Upper lobe of left lung (tissue), 4 donors: ENCODE measurements around the gene TTC39A.

Experiments used
- EP300 ChIP-seq, 4 donors: sonication (generic); formaldehyde crosslinking; IDR thresholded peaks; one replicate each; pipeline ENCODE4 v1.5.1; 2017; ENCODE audit warnings: antibody characterized with exemption in 4 of 4, control low read depth in 2 of 4
- POLR2AphosphoS5 ChIP-seq, 2 donors: sonication (generic); formaldehyde crosslinking; IDR thresholded peaks; one replicate each; pipeline ENCODE4 v1.5.1; 2017; ENCODE audit warnings: antibody characterized with exemption in 2 of 2
- TF ChIP-seq, protein P1 (sequence below), 6 experiments: fragments of 450-650 bp in 4 of 6; fragments of 200-600 bp in 2 of 6; sonication (generic) in 2 of 6; IDR thresholded peaks; one replicate each; pipeline ENCODE4 v1.5.1; 2016 to 2019; ENCODE audit warnings: antibody characterized with exemption in 6 of 6

DNA sequence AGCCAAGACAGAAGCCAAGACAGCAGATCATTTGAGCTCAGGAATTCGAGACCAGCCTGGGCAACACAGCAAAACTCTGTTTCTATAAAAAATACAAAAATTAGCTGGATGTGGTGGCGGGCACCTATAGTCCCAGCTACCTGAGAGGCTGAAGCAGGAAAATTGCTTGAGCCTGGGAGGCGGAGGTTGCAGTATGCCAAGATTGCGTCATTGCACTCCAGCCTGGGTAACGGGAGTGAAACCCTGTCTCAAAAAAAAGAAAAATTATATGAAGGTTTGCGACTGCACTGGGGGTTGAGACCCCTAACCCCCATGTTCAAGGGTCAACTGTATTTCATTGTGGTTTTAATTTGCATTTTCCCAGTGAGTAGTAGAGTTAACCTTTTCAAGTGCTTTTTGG, 78.0 kb downstream of the TTC39A start:
- TF ChIP-seq, protein P1, sequence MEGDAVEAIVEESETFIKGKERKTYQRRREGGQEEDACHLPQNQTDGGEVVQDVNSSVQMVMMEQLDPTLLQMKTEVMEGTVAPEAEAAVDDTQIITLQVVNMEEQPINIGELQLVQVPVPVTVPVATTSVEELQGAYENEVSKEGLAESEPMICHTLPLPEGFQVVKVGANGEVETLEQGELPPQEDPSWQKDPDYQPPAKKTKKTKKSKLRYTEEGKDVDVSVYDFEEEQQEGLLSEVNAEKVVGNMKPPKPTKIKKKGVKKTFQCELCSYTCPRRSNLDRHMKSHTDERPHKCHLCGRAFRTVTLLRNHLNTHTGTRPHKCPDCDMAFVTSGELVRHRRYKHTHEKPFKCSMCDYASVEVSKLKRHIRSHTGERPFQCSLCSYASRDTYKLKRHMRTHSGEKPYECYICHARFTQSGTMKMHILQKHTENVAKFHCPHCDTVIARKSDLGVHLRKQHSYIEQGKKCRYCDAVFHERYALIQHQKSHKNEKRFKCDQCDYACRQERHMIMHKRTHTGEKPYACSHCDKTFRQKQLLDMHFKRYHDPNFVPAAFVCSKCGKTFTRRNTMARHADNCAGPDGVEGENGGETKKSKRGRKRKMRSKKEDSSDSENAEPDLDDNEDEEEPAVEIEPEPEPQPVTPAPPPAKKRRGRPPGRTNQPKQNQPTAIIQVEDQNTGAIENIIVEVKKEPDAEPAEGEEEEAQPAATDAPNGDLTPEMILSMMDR (IDR thresholded peaks at IDR 0.05), result no peak
- TF ChIP-seq POLR2AphosphoS5 (IDR thresholded peaks at IDR 0.05) (no peak), EP300 (IDR thresholded peaks at IDR 0.05) (no peak)
